IPS-18c (cell line): ENCODE results near the gene PTCH1.
A peak's percentile ranks its signal among the peaks of the same experiment; 100 is the strongest.

ENCODE experiments used
- H3K4me3 ChIP-seq: 2 replicates; pipeline ENCODE4 v1.7.0; 2013; ENCODE audit warnings: low read depth, mild to moderate bottlenecking, low read length, moderate library complexity; ENCODE audit not compliant: insufficient read depth
- H3K9me3 ChIP-seq: one replicate; pipeline ENCODE4 v1.6.1; 2013; ENCODE audit warnings: mild to moderate bottlenecking, low read length, moderate library complexity; ENCODE audit not compliant: control insufficient read depth, insufficient read depth

Gene PTCH1

GRCh38 chr9:95516734-95517558 lies at the start of gene PTCH1:
TSS of gene PTCH1 (minus strand) at chr9:95516971.
- Histone ChIP-seq H3K4me3 (peak within 1 kb of the TSS; percentile 54), H3K9me3 (no peaks in the 10 kb centered on the region)

- Histone ChIP-seq H3K9me3 (no peaks in the 10 kb centered on the region), H3K4me3 (no peak overlapping the region)
Measured at GRCh38 chr9:95565982-95566381, 49.2 kb upstream of the PTCH1 start.

- no peaks in the 10 kb centered on the region for H3K9me3 ChIP-seq
- no peak overlapping the region for H3K4me3 ChIP-seq
Measured at GRCh38 chr9:95561913-95562312, 45.1 kb upstream of the PTCH1 start.

GRCh38 chr9:95557142-95557541 lies 40.4 kb upstream of the PTCH1 start:
- peaks cover 2% of the 10 kb centered on the region for H3K9me3 ChIP-seq
- H3K4me3 ChIP-seq = no peak overlapping the region

- H3K9me3 ChIP-seq = peaks cover 2% of the 10 kb centered on the region
- no peak overlapping the region for H3K4me3 ChIP-seq
Measured at GRCh38 chr9:95556521-95556920, 39.8 kb upstream of the PTCH1 start.

GRCh38 chr9:95552814-95553546 lies 36.2 kb upstream of the PTCH1 start:
- peaks cover 2% of the 10 kb centered on the region for H3K9me3 ChIP-seq
- H3K4me3 ChIP-seq = peak overlapping the region; percentile 58

- Histone ChIP-seq H3K9me3 (peaks cover 2% of the 10 kb centered on the region), H3K4me3 (peak overlapping the region; percentile 35)
Measured at GRCh38 chr9:95552255-95552654, 35.5 kb upstream of the PTCH1 start.

- Histone ChIP-seq H3K9me3 (peaks cover 2% of the 10 kb centered on the region), H3K4me3 (no peak overlapping the region)
Measured at GRCh38 chr9:95551406-95551805, 34.6 kb upstream of the PTCH1 start.

- H3K9me3 ChIP-seq = no peaks in the 10 kb centered on the region
Measured at GRCh38 chr9:95545831-95546567, 29.2 kb upstream of the PTCH1 start.

GRCh38 chr9:95533996-95534680 lies 17.4 kb upstream of the PTCH1 start:
- Histone ChIP-seq H3K9me3 (no peaks in the 10 kb centered on the region), H3K4me3 (no peak overlapping the region)

More at GRCh38 chr9:95545831-95546567, 29.2 kb upstream of the PTCH1 start:
- no peak overlapping the region for H3K4me3 ChIP-seq

- peaks cover 4% of the 10 kb centered on the region for H3K9me3 ChIP-seq
Measured at GRCh38 chr9:95529910-95530309, 13.1 kb upstream of the PTCH1 start.

GRCh38 chr9:95528908-95529502 lies 12.2 kb upstream of the PTCH1 start:
- Histone ChIP-seq H3K9me3 (peaks cover 4% of the 10 kb centered on the region), H3K4me3 (no peak overlapping the region)

More at GRCh38 chr9:95529910-95530309, 13.1 kb upstream of the PTCH1 start:
- H3K4me3 ChIP-seq = no peak overlapping the region

- Histone ChIP-seq H3K4me3 (no peak overlapping the region), H3K9me3 (peaks cover 2% of the 10 kb centered on the region)
Measured at GRCh38 chr9:95522871-95523370, 6.2 kb upstream of the PTCH1 start.

- no peak overlapping the region for H3K4me3 ChIP-seq
- peaks cover 2% of the 10 kb centered on the region for H3K9me3 ChIP-seq
Measured at GRCh38 chr9:95521699-95522098, 4.9 kb upstream of the PTCH1 start.

- no peaks in the 10 kb centered on the region for H3K9me3 ChIP-seq
- no peak overlapping the region; the same call in 1 of the 2 replicates for H3K4me3 ChIP-seq
Measured at GRCh38 chr9:95517559-95518425, 1.0 kb upstream of the PTCH1 start.
